KG1 (cell line): ENCODE results near the gene SSX2IP.
"Not testable (repeated sequence)": the region's sequence is repeated elsewhere in the genome, so short reads cannot be mapped to it uniquely, and the experiment has no call there.

Experiments used
- DNase-seq: peaks from one replicate; lab custom pipeline; 2025; lab: John Stamatoyannopoulos, UW

Gene SSX2IP

GRCh38 chr1:84677415-84678099, 12.7 kb downstream of the SSX2IP start:
- DNase-seq, result no peak

GRCh38 chr1:84675631-84676030, 14.6 kb downstream of the SSX2IP start:
- DNase-seq, result no peak

GRCh38 chr1:84675106-84675505, 15.2 kb downstream of the SSX2IP start:
- DNase-seq, result no peak

GRCh38 chr1:84674705-84675104, 15.6 kb downstream of the SSX2IP start:
- no peak for DNase-seq

- DNase-seq, result no peak
Observed at GRCh38 chr1:84674021-84674420, 16.2 kb downstream of the SSX2IP start.

- no peak for DNase-seq
Observed at GRCh38 chr1:84672080-84672854, 18.0 kb downstream of the SSX2IP start.

GRCh38 chr1:84669831-84670230, 20.4 kb downstream of the SSX2IP start:
- DNase-seq, result no peak

GRCh38 chr1:84668185-84668584, 22.1 kb downstream of the SSX2IP start:
- no peak for DNase-seq

- DNase-seq, result no peak
Observed at GRCh38 chr1:84665703-84666317, 24.5 kb downstream of the SSX2IP start.

- no peak for DNase-seq
Observed at GRCh38 chr1:84653130-84653677, 37.1 kb downstream of the SSX2IP start.

- no peak for DNase-seq
Observed at GRCh38 chr1:84644472-84644871, 45.8 kb downstream of the SSX2IP start.

GRCh38 chr1:84643183-84643582, 47.1 kb downstream of the SSX2IP start:
- DNase-seq, result no peak

- DNase-seq, result no peak
Observed at GRCh38 chr1:84642774-84643173, 47.5 kb downstream of the SSX2IP start.

GRCh38 chr1:84639731-84640130, 50.5 kb downstream of the SSX2IP start:
- not testable (repeated sequence) for DNase-seq

- no peak for DNase-seq
Observed at GRCh38 chr1:84635429-84635828, 54.8 kb downstream of the SSX2IP start.

- no peak for DNase-seq
Observed at GRCh38 chr1:84634536-84635205, 55.6 kb downstream of the SSX2IP start.

- DNase-seq, result no peak
Observed at GRCh38 chr1:84632673-84633434, 57.4 kb downstream of the SSX2IP start.

- DNase-seq, result no peak
Observed at GRCh38 chr1:84632137-84632536, 58.1 kb downstream of the SSX2IP start.

- DNase-seq, result no peak
Observed at GRCh38 chr1:84624876-84625275, 65.4 kb downstream of the SSX2IP start.

GRCh38 chr1:84621553-84621952, 68.7 kb downstream of the SSX2IP start:
- DNase-seq, result no peak

- peak; percentile 84 for DNase-seq
Observed at GRCh38 chr1:84620720-84621313, 69.4 kb downstream of the SSX2IP start.
